ENCODE data around the gene R3HDM2.
"Not testable (repeated sequence)": the region's sequence is repeated elsewhere in the genome, so short reads cannot be mapped to it uniquely, and the experiment has no call there.

Gene R3HDM2

GRCh38 chr12:57366315-57366714 lies 64.5 kb downstream of the R3HDM2 start:
- no peak for DNase-seq
- no CpG with 5 or more reads among the region's 3 CpGs for WGBS (ENCODE audit: extremely low coverage, insufficient coverage, insufficient read length)
- no peak overlapping the region for H2BK5ac ChIP-seq (ENCODE audit: low read depth, low read length, poor library complexity)
- H2AFZ ChIP-seq (ENCODE audit: insufficient read depth, low read length, poor library complexity): no peak overlapping the region
- no peaks in the 10 kb centered on the region for H3K4me1 ChIP-seq (ENCODE audit: control insufficient read depth in 1 of 2, insufficient read depth in 2 of 2, low read length in 2 of 2)
- no peak overlapping the region for H2BK12ac ChIP-seq (ENCODE audit: low read length)
- no peaks in the 10 kb centered on the region for H3K79me2 ChIP-seq (ENCODE audit: control insufficient read depth, insufficient read depth, low read length, poor library complexity)
- H3K18ac ChIP-seq (ENCODE audit: low read length): no peak overlapping the region
- H3K4me3 ChIP-seq (ENCODE audit: low read depth, low read length): no peak overlapping the region
- no peak overlapping the region for H4K91ac ChIP-seq (ENCODE audit: low read depth, low read length)
- H4K12ac ChIP-seq (ENCODE audit: low read depth, low read length): no peak overlapping the region
- no peak overlapping the region for H3K23ac ChIP-seq (ENCODE audit: low read length)
- peaks cover 0 to 1% of the 10 kb centered on the region in 2 experiments for H3K36me3 ChIP-seq (ENCODE audit: control insufficient read depth in 1 of 2, insufficient read depth in 2 of 2, low read length in 2 of 2)
- no peak overlapping the region for H2AK5ac ChIP-seq (ENCODE audit: low read length)
- H3K79me1 ChIP-seq (ENCODE audit: low read length): no peaks in the 10 kb centered on the region
- H4K8ac ChIP-seq (ENCODE audit: low read depth, low read length): no peak overlapping the region
- no peak overlapping the region for H3K27ac ChIP-seq (ENCODE audit: low read depth, low read length)
- H3K14ac ChIP-seq (ENCODE audit: low read length): no peak overlapping the region
- H3K9me3 ChIP-seq (ENCODE audit: insufficient read depth, low read depth, low read length): no peaks in the 10 kb centered on the region
- H3K27me3 ChIP-seq (ENCODE audit: insufficient read depth, low read length): no peaks in the 10 kb centered on the region
- no peak overlapping the region for H3K4me2 ChIP-seq (ENCODE audit: low read length)
- H3K9ac ChIP-seq (ENCODE audit: low read length): no peak overlapping the region
- no peak overlapping the region for H2BK120ac ChIP-seq (ENCODE audit: insufficient read depth, low read length, poor library complexity)
- H3K4ac ChIP-seq (ENCODE audit: low read depth, low read length): no peak overlapping the region

GRCh38 chr12:57364156-57364555 lies 66.7 kb downstream of the R3HDM2 start:
- not testable (repeated sequence) for H3K18ac ChIP-seq (ENCODE audit: low read length); H3K4ac ChIP-seq (ENCODE audit: low read depth, low read length); H3K4me3 ChIP-seq (ENCODE audit: low read depth, low read length); H3K23ac ChIP-seq (ENCODE audit: low read length); H3K27me3 ChIP-seq (ENCODE audit: insufficient read depth, low read length); H3K36me3 ChIP-seq (ENCODE audit: control insufficient read depth in 1 of 2, insufficient read depth in 2 of 2, low read length in 2 of 2); H3K79me2 ChIP-seq (ENCODE audit: control insufficient read depth, insufficient read depth, low read length, poor library complexity); H3K14ac ChIP-seq (ENCODE audit: low read length); H4K12ac ChIP-seq (ENCODE audit: low read depth, low read length); H3K9ac ChIP-seq (ENCODE audit: low read length); H2BK12ac ChIP-seq (ENCODE audit: low read length); H2BK120ac ChIP-seq (ENCODE audit: insufficient read depth, low read length, poor library complexity); H2AFZ ChIP-seq (ENCODE audit: insufficient read depth, low read length, poor library complexity); H2AK5ac ChIP-seq (ENCODE audit: low read length); DNase-seq; H3K4me1 ChIP-seq (ENCODE audit: control insufficient read depth in 1 of 2, insufficient read depth in 2 of 2, low read length in 2 of 2); H3K79me1 ChIP-seq (ENCODE audit: low read length); H3K4me2 ChIP-seq (ENCODE audit: low read length); H4K91ac ChIP-seq (ENCODE audit: low read depth, low read length); H2BK5ac ChIP-seq (ENCODE audit: low read depth, low read length, poor library complexity); H3K9me3 ChIP-seq (ENCODE audit: insufficient read depth, low read depth, low read length); H3K27ac ChIP-seq (ENCODE audit: low read depth, low read length); H4K8ac ChIP-seq (ENCODE audit: low read depth, low read length)
- WGBS (ENCODE audit: extremely low coverage, insufficient coverage, insufficient read length): no CpG with 5 or more reads among the region's 5 CpGs

GRCh38 chr12:57360468-57360867 lies 70.4 kb downstream of the R3HDM2 start:
- Histone ChIP-seq H3K4me3 (ENCODE audit: low read depth, low read length) (no peak overlapping the region), H4K12ac (ENCODE audit: low read depth, low read length) (no peak overlapping the region), H4K8ac (ENCODE audit: low read depth, low read length) (no peak overlapping the region), H3K4ac (ENCODE audit: low read depth, low read length) (no peak overlapping the region), H3K23ac (ENCODE audit: low read length) (no peak overlapping the region), H3K4me1 (ENCODE audit: control insufficient read depth in 1 of 2, insufficient read depth in 2 of 2, low read length in 2 of 2) (no peaks in the 10 kb centered on the region), H2BK5ac (ENCODE audit: low read depth, low read length, poor library complexity) (no peak overlapping the region), H3K4me2 (ENCODE audit: low read length) (no peak overlapping the region), H3K14ac (ENCODE audit: low read length) (no peak overlapping the region), H2BK12ac (ENCODE audit: low read length) (no peak overlapping the region), H3K27ac (ENCODE audit: low read depth, low read length) (no peak overlapping the region), H3K36me3 (ENCODE audit: control insufficient read depth in 1 of 2, insufficient read depth in 2 of 2, low read length in 2 of 2) (peaks cover 0 to 2% of the 10 kb centered on the region in 2 experiments), H3K18ac (ENCODE audit: low read length) (no peak overlapping the region), H3K9me3 (ENCODE audit: insufficient read depth, low read depth, low read length) (no peaks in the 10 kb centered on the region), H2AK5ac (ENCODE audit: low read length) (no peak overlapping the region), H3K9ac (ENCODE audit: low read length) (no peak overlapping the region), H2AFZ (ENCODE audit: insufficient read depth, low read length, poor library complexity) (no peak overlapping the region), H2BK120ac (ENCODE audit: insufficient read depth, low read length, poor library complexity) (no peak overlapping the region), H4K91ac (ENCODE audit: low read depth, low read length) (no peak overlapping the region), H3K79me1 (ENCODE audit: low read length) (no peaks in the 10 kb centered on the region), H3K27me3 (ENCODE audit: insufficient read depth, low read length) (no peaks in the 10 kb centered on the region), H3K79me2 (ENCODE audit: control insufficient read depth, insufficient read depth, low read length, poor library complexity) (no peaks in the 10 kb centered on the region)
- WGBS (ENCODE audit: extremely low coverage, insufficient coverage, insufficient read length): 100% methylated on average over 1 of the region's 8 CpGs
- no peak for DNase-seq

- H3K14ac ChIP-seq (ENCODE audit: low read length): no peak overlapping the region
- H4K91ac ChIP-seq (ENCODE audit: low read depth, low read length): no peak overlapping the region
Observed at GRCh38 chr12:57358646-57359045, 72.2 kb downstream of the R3HDM2 start.

More at GRCh38 chr12:57358646-57359045, 72.2 kb downstream of the R3HDM2 start:
- no CpG with 5 or more reads among the region's 4 CpGs for WGBS (ENCODE audit: extremely low coverage, insufficient coverage, insufficient read length)
- H3K9me3 ChIP-seq (ENCODE audit: insufficient read depth, low read depth, low read length): no peaks in the 10 kb centered on the region
- H3K4me2 ChIP-seq (ENCODE audit: low read length): no peak overlapping the region
- no peaks in the 10 kb centered on the region for H3K27me3 ChIP-seq (ENCODE audit: insufficient read depth, low read length)
- H3K36me3 ChIP-seq (ENCODE audit: control insufficient read depth in 1 of 2, insufficient read depth in 2 of 2, low read length in 2 of 2): peaks cover 0 to 2% of the 10 kb centered on the region in 2 experiments
- H3K18ac ChIP-seq (ENCODE audit: low read length): no peak overlapping the region
- H2BK5ac ChIP-seq (ENCODE audit: low read depth, low read length, poor library complexity): no peak overlapping the region
- H2AK5ac ChIP-seq (ENCODE audit: low read length): no peak overlapping the region
- H2AFZ ChIP-seq (ENCODE audit: insufficient read depth, low read length, poor library complexity): no peak overlapping the region
- H4K12ac ChIP-seq (ENCODE audit: low read depth, low read length): no peak overlapping the region
- H3K23ac ChIP-seq (ENCODE audit: low read length): no peak overlapping the region
- no peaks in the 10 kb centered on the region for H3K79me1 ChIP-seq (ENCODE audit: low read length)
- H3K9ac ChIP-seq (ENCODE audit: low read length): no peak overlapping the region
- no peak overlapping the region for H2BK120ac ChIP-seq (ENCODE audit: insufficient read depth, low read length, poor library complexity)
- no peak overlapping the region for H2BK12ac ChIP-seq (ENCODE audit: low read length)
- H3K4me1 ChIP-seq (ENCODE audit: control insufficient read depth in 1 of 2, insufficient read depth in 2 of 2, low read length in 2 of 2): no peaks in the 10 kb centered on the region
- no peak overlapping the region for H4K8ac ChIP-seq (ENCODE audit: low read depth, low read length)
- no peak overlapping the region for H3K27ac ChIP-seq (ENCODE audit: low read depth, low read length)
- H3K4ac ChIP-seq (ENCODE audit: low read depth, low read length): no peak overlapping the region
- peak in 1 of 2 donors; percentile 48 for DNase-seq
- no peak overlapping the region for H3K4me3 ChIP-seq (ENCODE audit: low read depth, low read length)
- no peaks in the 10 kb centered on the region for H3K79me2 ChIP-seq (ENCODE audit: control insufficient read depth, insufficient read depth, low read length, poor library complexity)

Measured in trophoblast cell (in vitro differentiated cells and primary cell).